ENCODE results near the gene DLGAP1.

The DLGAP1 gene

DNA sequence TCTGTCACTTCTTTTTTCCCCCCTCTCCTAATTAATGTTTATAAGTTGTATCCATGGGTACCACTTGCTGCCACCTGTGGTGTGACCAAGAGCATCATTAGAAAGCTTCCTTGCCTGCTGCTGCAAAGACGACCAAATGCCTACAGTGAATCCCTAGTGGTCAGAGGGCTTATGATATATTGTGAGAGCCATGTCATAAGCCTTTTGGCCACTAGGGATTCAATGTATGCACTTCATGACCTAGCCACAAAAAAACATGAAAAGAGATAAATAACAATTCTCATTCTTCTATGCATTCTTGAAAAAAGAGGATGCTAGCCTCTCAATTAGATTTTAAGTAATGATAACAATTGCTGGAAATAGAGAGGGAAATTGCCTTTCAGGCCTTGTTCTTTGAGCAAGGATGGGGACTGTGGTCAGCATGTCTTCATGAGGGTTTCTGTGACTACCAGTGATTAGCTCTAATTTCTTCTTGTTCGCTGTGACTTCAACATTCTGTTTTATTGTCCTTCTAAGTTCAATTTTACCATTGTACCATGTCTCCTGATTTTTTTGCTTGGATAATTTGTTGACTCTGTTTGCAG is 569.8 kb downstream of the DLGAP1 start:
- peak; percentile 29 for DNase-seq

GRCh38 chr18:3879836-3880120 is 575.3 kb downstream of the DLGAP1 start:
- DNase-seq = no peak

DNA sequence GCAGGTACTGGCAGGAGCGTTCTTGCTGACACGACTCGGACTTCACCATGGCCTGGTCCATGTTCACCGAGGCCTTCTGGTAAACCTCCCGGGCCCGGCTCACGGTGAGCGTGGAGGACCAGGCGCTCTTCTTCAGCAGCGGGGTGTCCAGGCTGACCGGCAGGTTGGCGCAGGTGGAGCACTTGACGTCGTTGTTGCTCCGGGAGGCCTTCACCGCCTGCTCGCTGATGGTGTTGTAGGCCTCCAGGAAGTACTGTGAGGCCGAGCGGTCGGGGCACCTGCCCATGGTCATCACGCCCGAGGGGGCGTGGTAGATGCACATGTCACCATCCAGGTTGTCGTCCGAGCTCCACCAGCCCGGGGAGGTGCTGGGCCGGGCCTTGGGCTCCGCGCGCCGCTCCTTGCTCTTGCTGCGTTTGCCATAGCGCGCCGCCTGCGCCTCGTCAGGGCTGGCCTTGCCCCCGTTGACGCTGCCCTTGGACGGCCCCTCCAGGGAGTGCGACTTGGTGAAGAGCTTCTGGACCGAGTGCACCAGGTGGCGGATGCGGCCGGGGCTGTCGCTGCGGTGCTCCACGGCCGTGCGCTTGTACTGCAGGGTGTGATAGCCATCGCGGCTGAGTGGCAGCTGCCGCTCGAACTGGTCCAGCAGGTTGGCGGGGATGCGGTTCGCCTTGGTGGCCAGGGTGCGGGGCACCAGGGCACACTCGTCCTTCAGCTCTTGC is 575.8 kb downstream of the DLGAP1 start:
- no peak for DNase-seq

GRCh38 chr18:3878401-3878800 is 576.7 kb downstream of the DLGAP1 start:
- DNase-seq = no peak

- DNase-seq = no peak
Observed at GRCh38 chr18:3877678-3878077, 577.4 kb downstream of the DLGAP1 start.

GRCh38 chr18:3875961-3876360 is 579.1 kb downstream of the DLGAP1 start:
- DNase-seq = no peak

DNA sequence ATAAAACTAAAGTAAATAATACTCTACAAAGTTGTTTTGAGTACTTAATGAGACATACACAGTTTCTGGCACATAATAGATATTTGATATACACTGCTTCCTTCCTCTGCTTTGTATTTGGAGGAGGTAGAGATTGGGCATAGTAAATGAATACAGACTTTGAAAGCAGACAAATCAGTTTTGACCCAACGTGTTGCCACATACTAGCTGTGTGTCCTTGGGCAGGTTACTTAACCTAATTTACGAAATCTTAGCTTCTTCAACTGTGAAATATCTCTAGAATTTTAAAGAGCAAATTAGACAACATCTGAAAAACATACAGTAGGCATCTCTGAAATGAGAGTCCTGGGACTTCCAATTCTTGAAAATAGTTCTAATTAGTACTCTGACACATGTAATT is 579.7 kb downstream of the DLGAP1 start:
- DNase-seq = no peak

DNA sequence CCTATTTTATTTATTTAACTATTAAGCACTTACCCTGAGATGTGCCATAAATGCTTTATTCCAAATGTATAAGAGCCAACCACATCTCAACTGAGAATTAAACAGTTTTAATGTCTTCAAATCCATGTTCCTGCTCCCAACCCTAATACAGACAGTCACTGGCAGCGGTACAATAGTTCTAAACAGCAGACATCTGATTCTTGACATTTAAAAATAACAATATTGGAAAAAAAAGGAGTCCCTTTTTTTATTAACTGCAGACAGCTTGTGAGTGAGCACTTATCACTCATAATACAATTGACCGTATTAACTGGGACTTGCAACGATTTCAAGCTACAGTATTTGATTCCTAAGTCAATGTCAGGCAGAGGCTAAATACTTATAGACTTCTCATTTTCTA is 580.5 kb downstream of the DLGAP1 start:
- no peak for DNase-seq

DNA sequence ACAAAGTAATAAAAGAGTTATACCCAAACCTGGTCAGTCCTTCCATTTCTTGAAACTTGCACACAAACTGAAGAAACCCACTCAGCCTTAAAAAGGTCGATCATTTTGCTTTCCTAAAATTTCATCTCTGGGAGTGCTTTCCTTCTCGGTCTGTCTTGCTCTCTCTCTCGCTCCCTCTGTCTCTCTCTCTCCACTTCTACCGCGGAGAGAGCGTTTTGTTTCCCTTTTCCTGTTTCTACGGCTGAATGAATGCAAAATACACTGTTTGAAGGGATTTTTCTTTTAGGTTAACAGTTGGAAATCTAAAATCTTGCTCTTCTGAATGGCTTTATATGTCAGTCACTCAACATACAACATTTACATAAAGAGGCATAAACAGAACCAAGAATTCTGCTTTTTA is 581.0 kb downstream of the DLGAP1 start:
- DNase-seq = no peak

- DNase-seq = no peak
Observed at GRCh38 chr18:3873698-3874097, 581.4 kb downstream of the DLGAP1 start.

GRCh38 chr18:3873211-3873610 is 581.9 kb downstream of the DLGAP1 start:
- DNase-seq = no peak

DNA sequence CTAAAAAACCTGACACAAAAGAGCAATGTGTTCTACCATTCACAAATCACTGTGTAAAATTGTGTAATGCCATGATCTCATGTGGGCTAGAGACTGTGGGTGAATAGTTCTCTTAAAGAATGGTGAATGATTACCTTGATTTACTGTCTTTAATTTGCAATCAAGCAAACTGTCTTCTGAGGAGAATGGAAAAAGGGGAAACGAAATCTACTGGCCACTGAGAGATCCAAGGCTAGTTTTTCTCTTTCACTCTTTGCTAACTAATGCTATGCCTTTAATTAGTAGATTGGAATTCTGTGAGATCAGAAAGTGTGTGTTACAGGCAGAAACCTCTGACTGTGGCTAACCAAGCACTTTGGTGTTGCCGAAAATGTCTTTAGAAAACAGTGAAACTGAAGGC is 582.5 kb downstream of the DLGAP1 start:
- DNase-seq = no peak

- no peak for DNase-seq
Observed at GRCh38 chr18:3871687-3872086, 583.4 kb downstream of the DLGAP1 start.

DNA sequence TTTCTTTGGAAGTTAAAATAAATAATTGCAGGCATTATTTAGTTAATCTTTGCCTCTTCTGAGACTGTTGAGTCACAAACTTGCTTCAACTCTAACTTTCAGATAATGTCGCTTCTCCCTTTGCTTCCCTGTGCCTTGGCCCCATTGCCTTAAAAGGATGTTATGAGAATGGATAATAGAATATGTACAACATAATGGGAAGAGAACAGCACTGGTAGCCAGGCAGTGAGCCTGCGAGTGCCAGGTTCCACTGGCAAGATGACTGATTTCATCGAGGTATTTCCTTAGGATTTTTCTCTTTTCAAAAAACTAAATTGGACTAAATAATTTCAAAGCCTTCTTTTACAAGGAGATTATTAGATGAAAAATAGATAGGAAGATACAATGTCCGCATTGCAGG is 584.2 kb downstream of the DLGAP1 start:
- DNase-seq = no peak

DNA sequence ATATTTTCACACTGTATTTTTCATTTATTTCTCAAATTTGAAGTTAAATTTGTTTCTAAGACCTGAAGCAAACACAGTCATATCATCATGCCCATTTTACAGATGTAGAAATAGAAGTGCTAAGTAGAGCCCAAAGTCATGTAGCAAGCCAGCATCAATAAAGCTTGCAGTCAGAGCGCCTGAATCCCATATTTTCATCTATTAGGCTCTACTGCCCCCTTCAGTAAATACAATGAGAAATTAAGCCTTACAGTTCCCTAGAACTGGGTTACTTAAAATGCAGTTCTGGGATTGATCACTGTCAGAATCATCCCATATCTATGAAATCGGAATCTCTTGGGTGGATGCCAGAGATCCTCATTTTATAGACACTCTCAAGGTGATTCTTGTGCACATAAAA is 585.3 kb downstream of the DLGAP1 start:
- no peak for DNase-seq

- DNase-seq = no peak
Observed at GRCh38 chr18:3867864-3868311, 587.2 kb downstream of the DLGAP1 start.

GRCh38 chr18:3867236-3867635 is 587.9 kb downstream of the DLGAP1 start:
- no peak for DNase-seq

GRCh38 chr18:3864669-3865298 is 590.3 kb downstream of the DLGAP1 start:
- DNase-seq = no peak

GRCh38 chr18:3863593-3863992 is 591.5 kb downstream of the DLGAP1 start:
- no peak for DNase-seq

DNA sequence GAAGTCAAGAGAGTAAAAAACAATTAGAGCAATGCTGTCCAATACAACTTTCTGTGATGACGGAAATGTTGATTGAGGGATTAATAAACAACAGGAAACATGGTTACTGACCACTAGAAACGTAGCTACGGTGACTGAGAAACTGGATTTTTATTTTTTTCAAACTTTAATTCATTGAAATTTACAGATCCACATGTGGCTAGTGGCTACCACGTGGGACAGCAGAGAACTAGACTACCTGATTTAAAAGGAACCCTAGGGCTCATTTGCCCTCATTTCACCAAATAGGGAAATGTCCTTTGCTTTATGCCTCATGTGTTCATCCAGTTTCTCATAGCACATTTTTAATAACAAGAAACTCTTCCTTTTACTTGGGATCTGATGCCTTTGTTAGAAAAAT is 592.1 kb downstream of the DLGAP1 start:
- no peak for DNase-seq

DNA sequence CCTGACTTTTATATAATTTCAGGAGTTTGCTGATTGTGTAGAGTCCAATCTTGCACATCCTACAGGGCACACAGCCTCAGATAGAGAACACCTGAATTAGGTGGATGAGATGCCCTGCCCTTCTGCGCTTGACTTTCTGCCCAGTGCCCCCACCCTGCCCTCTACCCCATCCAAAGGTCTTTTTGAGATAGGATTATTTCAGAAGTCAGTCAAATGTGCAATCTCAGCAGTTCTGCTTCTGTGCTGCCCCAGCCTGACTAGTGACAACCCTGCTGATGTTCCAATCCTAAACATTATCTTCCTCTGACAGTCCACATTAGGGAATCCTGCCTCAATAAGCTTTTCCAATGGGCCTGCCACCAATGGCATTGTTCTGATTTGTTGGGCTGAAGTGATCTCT is 593.6 kb downstream of the DLGAP1 start:
- no peak for DNase-seq

GRCh38 chr18:3857544-3857943 is 597.6 kb downstream of the DLGAP1 start:
- no peak for DNase-seq

DNA sequence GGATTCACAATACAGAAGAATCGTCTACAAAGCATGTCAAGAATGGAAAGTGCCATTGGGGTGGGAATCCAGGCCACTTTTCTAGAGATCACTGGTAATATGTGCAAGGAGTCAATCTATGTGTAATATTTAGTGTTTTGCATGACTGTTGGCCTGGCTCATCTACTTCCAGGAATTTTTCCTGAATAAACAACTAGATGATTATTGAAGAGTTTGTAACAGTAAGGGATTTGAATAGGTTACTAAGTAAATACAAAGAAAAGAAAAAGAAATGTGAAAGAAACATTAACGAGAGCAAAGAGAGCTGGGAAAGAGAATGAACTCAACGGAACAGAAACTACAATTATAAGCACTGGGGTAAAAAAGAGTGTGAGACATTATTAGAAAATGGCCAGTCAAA is 599.1 kb downstream of the DLGAP1 start:
- no peak for DNase-seq

GRCh38 chr18:3852321-3852720 is 602.8 kb downstream of the DLGAP1 start:
- DNase-seq = no peak

DNA sequence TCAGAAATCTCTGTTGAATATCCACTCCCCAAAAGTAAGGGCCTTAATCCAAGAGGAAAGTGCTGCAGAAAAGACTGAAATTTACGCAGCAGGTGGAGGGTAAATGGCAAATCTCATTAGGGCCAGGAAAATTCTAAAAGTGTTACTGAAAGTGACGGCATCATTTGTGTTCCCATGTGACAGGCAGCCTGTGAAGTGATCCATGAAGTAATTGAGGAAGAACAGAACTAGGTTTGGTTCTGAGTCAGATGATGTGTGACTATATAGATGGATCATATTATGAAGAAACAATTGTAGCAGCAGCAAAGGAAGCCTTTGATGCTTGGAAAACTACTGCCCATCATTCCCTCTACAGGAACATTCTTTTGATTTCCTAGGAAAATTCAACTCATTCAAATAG is 603.9 kb downstream of the DLGAP1 start:
- no peak for DNase-seq
